H1 (cell line): Measurements from ENCODE around the gene SLC27A1. TPM values are rescaled to one million over a fixed set of nuclear protein-coding genes. Genes with fewer than 3 reads are reported as not detected.

Experiments used
- ATF2 ChIP-seq: IDR thresholded peaks from 2 replicates; pipeline ENCODE4 v1.6.1; 2012; ENCODE audit warnings: low read length, inconsistent platforms
- CHD2 ChIP-seq: IDR thresholded peaks from 2 replicates; pipeline ENCODE4 v1.6.1; 2012; ENCODE audit warnings: low read length, improper control_type of control experiment
- CHD7 ChIP-seq: fragments of 300-600 bp; sonication (generic); IDR thresholded peaks from 2 replicates; pipeline ENCODE4 v1.7.1; 2012; ENCODE audit warnings: low read length, moderate library complexity, mild to moderate bottlenecking, inconsistent platforms; ENCODE audit not compliant: insufficient replicate concordance
- CREB1 ChIP-seq: IDR thresholded peaks from 2 replicates; pipeline ENCODE4 v1.6.1; 2012; ENCODE audit warnings: inconsistent platforms
- JUND ChIP-seq: IDR thresholded peaks from 2 replicates; pipeline ENCODE4 v1.6.1; 2011; ENCODE audit warnings: mild to moderate bottlenecking, improper control_type of control experiment, low read length
- KDM4A ChIP-seq: IDR thresholded peaks from one replicate; pipeline ENCODE4 v1.7.1; 2012; ENCODE audit warnings: low read depth, mild to moderate bottlenecking, moderate library complexity, low read length, inconsistent platforms; ENCODE audit not compliant: severe bottlenecking
- POLR2A ChIP-seq, 2 experiments: IDR thresholded peaks; 1 replicate in 1 of 2; 2 replicates in 1 of 2; pipeline ENCODE4 v1.6.1; 2011; ENCODE audit warnings: low read depth in 2 of 2, low read length in 2 of 2, mild to moderate bottlenecking in 2 of 2; ENCODE audit errors: control extremely low read depth in 1 of 2
- POU5F1 ChIP-seq: IDR thresholded peaks from 2 replicates; pipeline ENCODE4 v1.6.1; 2011; ENCODE audit warnings: low read depth, mild to moderate bottlenecking, low read length, moderate library complexity
- RXRA ChIP-seq: IDR thresholded peaks from 2 replicates; pipeline ENCODE4 v1.6.1; 2011; ENCODE audit warnings: low read depth, mild to moderate bottlenecking, low read length, moderate library complexity; ENCODE audit not compliant: insufficient read depth
- SIRT6 ChIP-seq: IDR thresholded peaks from one replicate; pipeline ENCODE4 v1.7.1; 2012; ENCODE audit warnings: low read length, inconsistent platforms
- SRF ChIP-seq: IDR thresholded peaks from 2 replicates; pipeline ENCODE4 v1.6.1; 2011; ENCODE audit warnings: mild to moderate bottlenecking, low read depth, low read length, moderate library complexity
- polyA plus RNA-seq, 7 experiments: library from polyadenylated mRNA; depleted of rRNA in 3 of 7; stranded (reverse) in 5 of 7; unstranded in 2 of 7; fragments of >200 nt in 5 of 7; fragments of 200-250 nt in 2 of 7; gene quantifications; 1 replicate in 5 of 7; 2 replicates in 1 of 7; 4 replicates in 1 of 7; pipeline versions ENCODE4 v1.2.1 to v1.2.3, GENCODE V29; 2011 to 2013; ENCODE audit warnings: missing spikeins in 2 of 7, mixed read lengths in 2 of 7
- total RNA-seq: library from RNA; stranded (reverse); fragmentation: NEBNext Ultra II Directional; extraction: Animal tissue kit (Norgen Biotek cat#: 25700); gene quantifications from 2 replicates; pipeline ENCODE4 v1.2.1, GENCODE V29; 2021

Gene SLC27A1
- total and polyA plus RNA-seq, 2 of the 8 experiments (the other 6 are each of a cell fraction or from before 2014, with no cell fraction given) = 7.5 to 9.1 TPM

- no peak for TF ChIP-seq CHD7
- no peak for TF ChIP-seq SRF
- no peak for TF ChIP-seq POU5F1
- no peak for TF ChIP-seq RXRA
- no peak for TF ChIP-seq ATF2
- TF ChIP-seq KDM4A = no peak
- no peak for TF ChIP-seq CREB1
- no peak for TF ChIP-seq POLR2A (IDR thresholded peaks at IDR 0.05; ENCODE audit: control extremely low read depth in 1 of 2, low read depth in 2 of 2, low read length in 2 of 2)
- no peak for TF ChIP-seq JUND
- TF ChIP-seq SIRT6 = no peak
- TF ChIP-seq CHD2 = no peak
Measured at GRCh38 chr19:17554968-17555479, 84.7 kb downstream of the SLC27A1 start (continued).
